GM21447 (cell line): ENCODE data around the gene ITGB1.
"Not testable (repeated sequence)": the region's sequence is repeated elsewhere in the genome, so short reads cannot be mapped to it uniquely, and the experiment has no call there.

Experiments
- ATAC-seq: cut with Tn5 transposase; IDR thresholded peaks from one replicate; pipeline ENCODE4 v1.9.1; 2021; ENCODE audit not compliant: unreplicated experiment

The ITGB1 gene

DNA sequence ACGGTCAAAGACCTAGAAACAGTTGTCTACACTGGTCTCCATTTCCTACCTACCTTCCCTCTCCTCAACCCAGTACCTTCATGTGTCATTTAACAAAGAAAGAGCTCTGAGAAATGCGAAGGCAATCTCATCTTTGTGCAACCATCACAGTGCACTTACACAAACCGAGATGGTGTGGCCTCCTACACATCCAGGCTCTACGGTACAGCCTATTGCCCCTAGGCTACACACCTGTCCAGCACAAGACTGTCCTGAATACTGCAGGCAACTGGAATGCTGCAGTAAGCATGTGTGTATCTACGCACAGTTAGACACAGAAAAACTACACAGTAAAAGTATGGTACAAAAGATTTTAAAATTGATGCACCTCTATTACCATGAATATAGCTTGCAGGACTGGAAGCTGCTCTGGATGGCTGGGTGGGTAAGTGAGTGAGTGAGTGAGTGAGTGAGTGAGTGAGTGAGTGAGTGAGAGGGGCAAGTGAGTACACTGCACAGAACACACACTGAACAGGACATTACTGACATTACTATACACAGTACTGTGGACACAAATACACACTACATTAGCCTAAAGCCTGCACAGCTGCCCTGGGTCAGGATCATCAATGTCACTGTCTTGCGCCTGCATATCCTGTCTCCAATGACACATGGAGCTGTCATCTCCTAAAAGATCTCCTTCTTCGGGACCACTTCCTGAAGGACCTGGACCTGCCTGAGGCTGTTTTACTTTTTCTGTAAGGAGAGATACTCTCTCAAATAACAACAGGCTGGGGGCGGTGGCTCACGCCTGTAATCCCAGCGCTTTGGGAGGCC, 18.5 kb downstream of the ITGB1 start:
- no peak for ATAC-seq

DNA sequence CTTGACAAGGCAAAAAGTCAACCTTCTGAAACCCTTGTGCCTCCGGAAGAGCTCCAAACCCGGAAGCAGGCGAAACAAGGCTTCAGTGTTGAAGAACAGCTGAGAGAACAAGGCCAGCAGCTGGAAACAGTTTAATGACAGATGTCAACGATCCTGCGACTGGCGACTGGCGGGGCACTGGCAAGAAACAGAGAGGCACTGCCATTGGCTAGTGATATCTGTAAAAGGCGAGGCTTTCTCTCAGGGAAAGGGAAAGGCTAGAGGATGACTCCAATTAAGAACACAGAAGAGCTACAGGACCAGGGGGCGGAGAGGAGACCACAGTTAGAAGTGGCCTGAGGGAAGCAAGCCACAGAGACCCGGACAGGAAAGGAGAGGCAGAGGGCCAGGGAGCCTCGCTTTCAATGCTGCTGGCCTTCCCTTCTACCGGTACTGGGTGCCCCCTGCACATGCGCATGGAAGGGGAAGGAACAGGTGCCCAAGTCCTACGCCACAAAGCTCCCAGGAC, 19.4 kb downstream of the ITGB1 start:
- ATAC-seq, result no peak

DNA sequence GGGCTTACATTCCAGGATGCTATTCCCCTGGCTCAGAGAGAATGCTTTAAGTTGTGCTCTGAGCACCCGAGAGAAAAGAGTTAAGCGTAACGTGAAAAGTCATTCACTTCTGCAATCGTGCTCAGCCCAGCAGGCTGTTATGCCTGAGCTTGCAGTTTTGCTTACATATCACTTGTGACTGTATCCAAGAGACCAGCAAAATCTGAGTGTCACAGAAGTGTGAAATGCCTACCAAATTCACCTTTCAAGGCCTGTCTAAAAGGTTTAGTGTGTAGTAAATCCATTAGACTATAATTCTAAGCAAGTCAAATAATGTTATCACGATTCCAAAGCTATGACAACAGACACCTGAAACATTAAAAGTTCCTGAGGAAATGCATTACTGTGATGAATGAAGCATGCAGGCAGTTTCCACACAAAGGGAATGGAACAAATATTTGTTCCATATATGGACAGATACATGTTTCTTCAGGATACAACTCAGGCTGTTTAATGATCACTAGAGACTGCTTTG, 20.1 kb downstream of the ITGB1 start:
- ATAC-seq, result no peak

DNA sequence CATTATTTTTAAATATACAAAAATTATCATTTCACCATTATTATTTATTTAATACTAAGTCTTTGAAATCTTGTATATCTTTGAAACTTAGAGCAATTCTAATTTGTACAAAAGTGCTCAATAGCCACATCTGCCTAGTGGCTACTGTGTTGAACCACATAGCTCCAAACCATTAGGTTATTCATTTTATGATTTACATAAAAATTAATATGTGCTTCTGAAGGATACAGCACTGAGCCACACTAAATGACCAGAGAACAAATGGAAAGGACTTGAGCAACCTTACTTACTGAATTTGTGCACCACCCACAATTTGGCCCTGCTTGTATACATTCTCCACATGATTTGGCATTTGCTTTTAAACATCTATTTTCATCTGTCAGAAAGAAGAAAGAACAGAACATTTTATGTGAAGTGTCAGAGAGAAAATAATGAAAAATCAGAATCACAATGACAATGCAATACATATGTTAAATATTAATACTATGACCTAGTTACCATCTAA, 25.8 kb downstream of the ITGB1 start:
- no peak for ATAC-seq

DNA sequence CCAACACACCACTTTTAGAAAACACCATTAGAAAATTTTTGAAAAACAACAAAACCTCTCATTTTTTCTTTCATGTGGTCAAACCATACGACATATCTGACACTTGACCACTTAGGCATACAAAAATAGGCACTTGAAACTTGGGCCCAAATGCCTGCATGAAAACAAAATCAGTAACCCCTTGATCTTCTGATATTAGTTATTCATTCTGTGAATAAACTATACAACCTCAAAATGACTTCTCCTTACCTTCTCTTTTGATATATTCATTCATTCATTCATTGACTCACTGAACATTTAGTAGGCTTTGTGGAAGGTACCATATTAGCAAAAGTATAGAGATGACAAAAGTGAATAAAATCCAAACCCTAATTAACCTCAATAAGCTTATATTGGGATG, 26.4 kb downstream of the ITGB1 start:
- no peak for ATAC-seq

DNA sequence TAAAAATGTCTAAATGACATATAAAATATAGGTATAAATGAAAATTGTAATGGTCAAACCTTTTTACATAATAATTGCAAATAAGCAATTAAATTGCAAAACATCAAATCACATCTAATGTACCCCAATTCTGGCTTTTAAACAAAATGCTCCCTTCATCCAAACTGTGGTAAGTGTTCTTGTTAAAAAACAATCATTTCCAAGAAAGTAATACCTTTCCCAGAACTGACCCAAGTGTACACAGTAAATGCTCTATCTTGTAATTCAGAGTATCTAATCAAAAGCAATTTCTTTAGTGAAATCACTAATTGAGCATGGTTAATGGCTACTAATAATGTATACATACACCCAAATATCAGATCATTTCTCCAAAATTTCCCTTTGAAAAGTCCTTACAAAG, 28.0 kb downstream of the ITGB1 start:
- ATAC-seq, result no peak

DNA sequence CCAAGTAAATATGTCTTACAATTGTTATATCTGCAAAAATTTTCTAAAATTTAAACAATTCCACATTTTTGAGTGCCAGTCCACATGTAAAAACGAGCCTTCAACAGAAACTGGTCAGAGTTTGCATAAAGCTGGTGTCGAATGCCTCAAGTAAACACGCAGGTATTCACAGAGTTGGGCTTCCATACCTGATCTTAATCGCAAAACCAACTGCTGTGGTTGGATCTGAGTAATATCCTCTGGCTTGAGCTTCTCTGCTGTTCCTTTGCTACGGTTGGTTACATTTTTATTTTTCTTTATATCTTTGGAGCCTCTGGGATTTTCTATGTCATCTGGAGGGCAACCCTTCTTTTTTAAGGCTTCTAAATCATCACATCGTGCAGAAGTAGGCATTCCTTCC, 28.4 kb downstream of the ITGB1 start:
- no peak for ATAC-seq

DNA sequence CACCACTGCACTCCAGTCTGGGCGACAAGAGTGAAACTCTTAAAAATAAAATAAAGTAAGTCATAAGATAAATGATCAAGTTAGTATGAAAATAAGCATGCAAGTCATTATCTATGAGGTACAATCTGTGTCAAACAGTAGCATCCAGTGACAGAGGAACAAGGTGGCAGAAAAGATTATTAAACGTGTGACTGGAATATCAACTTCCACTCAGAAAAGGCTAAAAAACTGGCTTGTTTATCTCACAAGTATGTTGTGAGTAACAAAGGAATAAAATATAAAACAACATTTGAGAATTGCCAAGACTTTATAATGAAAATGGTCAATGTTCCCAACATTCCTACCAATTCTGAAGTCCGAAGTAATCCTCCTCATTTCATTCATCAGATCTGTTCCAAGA, 30.3 kb downstream of the ITGB1 start:
- no peak for ATAC-seq

DNA sequence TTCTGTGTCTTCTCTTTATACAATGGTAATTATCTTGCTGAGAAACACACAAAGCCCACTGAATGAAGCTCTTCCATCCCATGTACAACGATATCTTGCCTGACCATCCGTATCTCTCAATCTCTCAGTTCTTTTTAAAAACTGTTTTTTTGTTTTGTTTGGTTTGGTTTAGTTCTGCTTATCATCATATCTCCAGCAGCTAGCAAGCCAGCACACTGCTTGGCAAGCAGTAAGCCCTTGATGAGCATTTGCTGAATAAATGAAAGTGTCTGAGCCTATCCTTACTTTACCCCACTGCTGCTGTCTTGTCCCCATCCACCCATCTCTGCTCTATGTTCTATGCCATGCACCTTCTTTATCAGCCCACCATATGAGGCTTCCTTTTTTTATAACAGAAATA, 34.2 kb downstream of the ITGB1 start:
- ATAC-seq, result no peak

DNA sequence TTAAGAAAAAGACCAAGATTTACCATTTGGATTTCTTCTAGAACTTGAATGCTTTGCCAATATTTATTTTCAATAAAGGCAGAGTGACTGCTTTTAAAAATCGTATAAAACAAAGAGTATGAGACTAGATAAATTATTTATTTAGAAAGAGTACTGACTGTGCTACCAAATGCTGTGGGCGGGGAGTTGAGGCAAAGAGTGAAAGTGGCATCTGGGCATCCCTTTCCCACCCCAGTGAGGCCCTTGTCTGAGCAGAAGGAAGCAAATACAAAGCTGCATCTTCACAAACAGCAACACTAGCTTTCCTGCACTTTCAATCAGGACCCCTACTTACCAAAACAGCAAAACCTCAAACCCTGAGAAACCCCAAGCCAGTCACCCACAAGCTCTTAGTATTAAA, 34.9 kb downstream of the ITGB1 start:
- ATAC-seq, result no peak

DNA sequence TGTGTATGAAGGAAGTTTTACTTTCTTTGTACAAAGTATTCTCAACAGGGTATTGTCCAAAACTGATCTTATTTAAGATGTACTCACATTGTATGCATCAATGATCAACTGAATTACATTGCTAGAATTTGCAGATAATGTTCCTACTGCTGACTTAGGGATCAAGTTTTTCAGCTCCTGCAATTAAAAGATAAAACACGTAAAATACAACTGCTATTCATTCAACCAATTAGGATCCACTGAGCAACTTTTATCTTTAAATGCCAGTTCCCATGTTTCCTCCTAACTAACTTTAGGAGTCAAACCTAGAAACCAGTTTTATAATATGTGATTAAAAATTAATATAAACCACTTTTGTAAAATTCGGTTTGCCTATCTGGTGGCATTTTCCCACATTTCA, 35.9 kb downstream of the ITGB1 start:
- ATAC-seq, result no peak

DNA sequence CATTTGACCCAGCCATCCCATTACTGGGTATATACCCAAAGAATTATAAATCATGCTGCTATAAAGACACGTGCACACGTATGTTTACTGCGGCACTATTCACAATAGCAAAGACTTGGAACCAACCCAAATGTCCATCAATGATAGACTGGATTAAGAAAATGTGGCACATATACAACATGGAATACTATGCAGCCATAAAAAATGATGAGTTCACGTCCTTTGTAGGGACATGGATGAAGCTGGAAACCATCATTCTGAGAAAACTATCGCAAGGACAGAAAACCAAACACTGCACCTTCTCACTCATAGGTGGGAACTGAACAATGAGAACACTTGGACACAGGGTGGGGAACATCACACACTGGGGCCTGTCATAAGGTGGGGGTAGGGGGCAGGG, 40.2 kb downstream of the ITGB1 start:
- ATAC-seq, result not testable (repeated sequence)

DNA sequence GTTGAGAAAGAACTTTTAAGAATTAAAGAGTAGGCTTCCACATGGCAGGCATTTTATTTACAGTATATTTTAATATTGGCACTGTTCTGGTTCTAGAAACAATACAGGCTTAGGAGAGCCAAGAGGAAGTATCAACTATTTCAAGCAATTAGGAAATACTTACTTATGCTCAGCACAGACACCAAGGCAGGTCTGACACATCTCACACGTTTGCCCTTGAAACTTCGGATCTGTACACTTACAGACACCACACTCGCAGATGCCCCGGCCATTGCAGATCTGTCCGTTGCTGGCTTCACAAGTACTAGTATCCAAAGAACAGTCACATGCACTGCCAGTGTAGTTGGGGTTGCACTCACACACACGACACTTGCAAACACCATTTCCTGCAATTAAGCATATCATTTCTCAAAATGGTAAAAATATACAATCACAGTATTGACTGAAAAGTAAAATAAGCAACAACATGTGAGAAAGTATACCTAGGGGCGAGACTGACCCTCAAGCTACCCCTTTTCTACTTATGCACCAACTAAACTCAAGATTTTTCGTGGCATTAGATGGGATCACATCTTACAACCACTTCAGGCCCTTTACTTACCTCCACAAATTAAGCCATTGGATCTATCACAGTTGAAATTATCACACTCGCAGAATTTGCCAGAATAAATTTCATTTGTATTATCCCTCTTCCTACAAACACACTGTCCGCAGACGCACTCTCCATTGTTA, 46.6 kb downstream of the ITGB1 start:
- no peak for ATAC-seq

DNA sequence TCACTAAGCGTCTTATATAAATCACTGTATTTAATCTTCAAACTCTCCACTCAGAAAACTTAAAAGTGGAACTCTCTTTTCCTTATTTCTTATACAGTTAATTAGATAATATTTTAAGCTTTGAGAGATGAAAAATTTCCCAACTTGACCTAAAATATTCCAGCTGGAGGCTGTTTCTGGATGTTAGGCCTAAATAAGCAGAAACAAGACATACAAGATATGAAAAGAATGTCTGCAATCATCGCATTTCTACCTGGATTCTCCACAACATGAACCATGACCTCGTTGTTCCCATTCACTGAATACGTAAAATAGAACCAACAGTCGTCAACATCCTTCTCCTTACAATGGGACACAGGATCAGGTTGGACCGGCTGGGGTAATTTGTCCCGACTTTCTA, 48.1 kb downstream of the ITGB1 start:
- not testable (repeated sequence) for ATAC-seq

DNA sequence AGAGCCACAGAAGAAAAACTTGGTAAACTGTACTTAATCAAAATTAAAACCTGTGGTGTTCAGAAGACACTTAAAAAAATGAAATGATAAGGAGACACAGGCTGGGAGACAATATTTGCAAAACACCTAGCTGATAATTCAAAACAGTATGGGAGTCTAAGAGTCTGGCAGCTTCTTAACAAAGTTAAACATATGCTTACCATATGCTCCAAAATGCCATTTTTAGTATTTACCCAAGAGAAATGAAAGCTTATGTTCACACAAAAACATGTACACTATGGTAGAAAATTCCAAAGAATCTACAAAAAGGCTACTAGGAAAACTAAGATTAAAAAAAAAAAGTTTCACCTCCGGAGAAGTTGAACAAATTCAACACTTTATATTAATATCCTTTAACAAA, 48.6 kb downstream of the ITGB1 start:
- no peak for ATAC-seq

DNA sequence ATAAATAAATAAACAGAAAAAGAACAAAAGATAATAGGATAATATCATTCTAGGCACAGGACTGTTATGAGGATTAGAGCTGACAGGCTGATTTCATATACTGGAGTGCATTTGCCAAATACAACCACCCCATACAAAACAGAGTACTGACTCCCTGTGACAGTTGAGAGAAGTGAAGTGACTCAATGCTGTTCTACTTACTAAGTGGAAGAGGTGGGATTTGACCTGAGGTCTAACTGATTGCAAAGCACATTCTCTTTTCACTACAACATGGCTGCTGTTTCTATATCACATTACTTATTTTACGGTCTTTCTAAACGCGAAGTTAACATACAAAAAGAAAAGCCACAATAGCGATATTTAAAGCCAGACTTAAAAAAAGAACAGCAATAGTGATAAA, 51.4 kb downstream of the ITGB1 start:
- ATAC-seq, result no peak

DNA sequence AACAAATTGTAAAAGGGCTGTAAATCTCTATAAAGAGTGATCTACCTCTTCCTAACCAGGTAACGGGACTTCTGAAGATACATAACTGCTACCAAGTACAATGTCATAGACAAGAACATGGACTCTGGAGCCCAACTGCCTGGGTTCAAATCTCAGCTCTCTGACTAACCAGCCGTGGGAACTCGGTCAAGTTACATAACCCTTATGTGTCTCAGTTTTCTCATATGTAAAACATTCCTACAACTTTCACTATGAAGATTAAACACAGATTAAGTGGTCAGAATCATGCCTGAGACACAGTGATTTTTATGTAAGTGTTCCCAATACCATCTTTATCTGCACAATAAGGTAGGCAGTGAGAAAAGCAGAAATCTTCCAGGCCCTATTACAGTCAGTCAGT, 52.6 kb downstream of the ITGB1 start:
- ATAC-seq, result no peak

DNA sequence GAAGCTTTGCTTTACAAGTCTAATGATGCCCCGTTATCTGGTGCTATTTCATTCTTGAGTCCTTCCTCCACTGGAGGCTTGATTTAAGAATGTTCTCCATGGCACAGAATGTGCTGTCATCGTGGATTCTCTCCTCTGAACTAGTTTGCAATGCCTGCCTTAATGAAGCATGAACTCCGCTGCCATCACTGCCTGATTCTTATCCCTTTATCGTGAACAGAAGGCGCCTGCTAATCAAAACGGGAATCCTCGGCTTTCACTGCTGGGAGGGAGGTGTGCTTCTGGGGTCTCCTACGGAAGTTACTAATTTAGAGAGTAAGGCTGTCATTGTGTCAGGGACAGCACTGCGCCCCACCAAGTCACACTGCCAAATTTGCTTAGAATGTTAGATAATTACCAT, 56.2 kb downstream of the ITGB1 start:
- no peak for ATAC-seq

DNA sequence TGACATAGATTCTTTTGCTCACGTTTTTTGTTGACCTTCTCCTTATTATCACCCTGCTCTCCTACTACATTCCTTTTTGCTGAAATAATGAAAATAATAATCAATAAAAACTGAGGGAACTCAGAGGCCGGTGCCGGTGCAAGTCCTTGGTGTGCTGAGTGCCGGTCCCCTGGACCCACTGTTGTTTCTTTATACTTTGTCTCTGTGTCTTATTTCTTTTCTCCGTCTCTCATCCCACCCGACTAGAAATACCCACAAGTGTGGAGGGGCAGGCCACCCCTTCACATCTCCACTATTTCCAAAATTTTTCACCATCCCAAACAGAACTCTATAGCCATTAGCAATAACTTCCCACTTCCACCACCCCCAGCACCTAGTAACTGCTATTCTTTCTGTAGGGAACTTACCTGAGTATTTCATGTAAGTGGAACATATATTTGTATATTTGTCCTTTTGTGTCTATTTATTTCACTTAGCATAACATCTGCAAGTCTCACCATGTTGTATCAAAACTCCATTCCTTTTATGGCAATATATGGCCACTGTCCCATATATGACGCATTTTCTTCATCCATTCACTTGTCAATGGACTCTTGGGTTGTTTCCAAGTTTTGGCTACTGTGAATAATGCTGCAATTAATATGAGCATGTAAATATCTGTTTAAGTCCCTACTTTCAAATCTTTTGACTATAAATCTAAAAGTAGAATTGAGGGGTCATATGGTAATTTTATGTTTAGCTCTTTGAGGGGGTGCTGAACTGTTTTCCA, 62.6 kb downstream of the ITGB1 start:
- ATAC-seq, result not testable (repeated sequence)

DNA sequence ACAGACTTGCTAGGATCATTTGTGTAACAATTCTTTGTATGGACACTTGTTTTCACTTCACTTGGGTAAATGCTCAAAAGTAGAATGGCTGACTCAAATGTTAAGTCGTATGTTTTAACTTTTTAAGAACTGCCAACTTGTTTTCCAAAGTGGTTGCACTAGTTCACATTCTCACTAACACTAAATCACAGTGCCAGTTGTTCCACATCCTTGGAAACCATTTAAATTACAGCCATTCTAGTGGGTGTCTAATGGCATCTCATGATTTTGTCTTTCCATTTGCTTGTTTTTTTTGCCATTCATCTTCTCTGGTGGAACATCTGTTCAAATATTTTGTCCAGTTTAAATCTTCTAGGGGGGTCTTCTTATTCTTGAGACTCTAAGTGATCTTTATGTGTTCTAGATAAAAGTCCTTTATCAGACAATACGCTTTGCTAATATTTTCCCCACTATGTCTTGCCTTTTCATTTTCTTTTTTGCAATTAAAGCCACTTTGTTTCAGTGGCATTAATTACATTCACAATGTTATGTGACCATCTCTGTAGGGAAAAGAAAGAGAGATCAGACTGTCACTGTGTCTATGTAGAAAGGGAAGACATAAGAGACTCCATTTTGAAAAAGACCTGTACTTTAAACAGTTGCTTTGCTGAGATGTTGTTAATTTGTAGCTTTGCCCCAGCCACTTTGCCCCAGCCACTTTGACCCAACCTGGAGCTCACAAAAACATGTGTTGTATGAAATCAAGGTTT, 63.9 kb downstream of the ITGB1 start:
- no peak for ATAC-seq

DNA sequence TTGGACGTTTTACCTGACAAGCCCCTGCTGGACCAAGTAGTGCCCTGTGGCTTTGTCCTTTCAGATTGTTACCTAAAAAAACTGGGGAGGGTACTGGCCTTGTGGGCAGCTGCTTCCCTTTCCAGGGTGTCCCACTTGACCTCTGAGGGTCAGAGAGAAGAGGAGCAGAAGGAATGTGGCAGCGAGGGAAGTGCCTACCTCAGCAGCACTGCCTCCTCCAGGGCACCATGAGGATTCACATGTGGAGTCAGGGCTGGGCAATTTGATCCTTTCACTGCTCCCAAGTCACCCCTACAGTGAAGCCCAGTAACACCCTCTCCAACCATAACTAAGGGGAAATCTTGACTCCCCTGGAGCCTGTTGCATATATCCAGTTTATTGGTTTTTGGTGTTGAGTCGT, 64.6 kb downstream of the ITGB1 start:
- ATAC-seq, result no peak
